ENCODE data around the gene DNAJB4.

DNA sequence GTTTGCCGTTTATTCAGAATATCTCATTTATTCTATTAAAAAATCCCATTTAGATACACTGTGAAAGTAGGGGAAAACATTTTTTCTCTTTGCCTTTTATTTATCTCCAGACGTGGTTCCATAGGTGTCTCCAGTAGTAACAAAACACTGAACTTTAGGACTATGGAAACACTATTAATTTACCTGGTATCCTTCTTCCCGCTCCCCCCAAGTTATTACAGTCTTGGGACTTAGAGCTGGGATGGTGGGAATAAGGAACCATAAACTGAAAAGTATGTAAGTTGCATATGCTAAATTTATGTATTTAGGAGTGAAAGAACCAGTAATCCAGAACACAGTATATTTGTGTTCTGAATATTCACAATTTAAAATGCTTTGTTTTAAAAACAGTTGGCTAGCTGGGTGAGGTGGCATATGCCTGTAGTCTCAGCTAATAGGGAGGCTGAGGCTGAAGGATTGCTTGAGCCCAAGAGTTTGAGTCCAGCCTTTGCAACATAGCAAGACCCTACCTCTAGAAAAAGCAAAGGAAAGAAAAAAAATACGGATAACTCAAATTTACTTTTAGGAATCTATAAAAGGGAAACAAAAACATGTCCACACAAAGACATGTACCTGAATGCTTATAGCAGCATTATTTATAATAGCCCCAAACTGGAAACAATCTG is 3.1 kb downstream of the DNAJB4 start:
- TF ChIP-seq POLR2A (IDR thresholded peaks at IDR 0.05): no peak
- TF ChIP-seq, protein P1, sequence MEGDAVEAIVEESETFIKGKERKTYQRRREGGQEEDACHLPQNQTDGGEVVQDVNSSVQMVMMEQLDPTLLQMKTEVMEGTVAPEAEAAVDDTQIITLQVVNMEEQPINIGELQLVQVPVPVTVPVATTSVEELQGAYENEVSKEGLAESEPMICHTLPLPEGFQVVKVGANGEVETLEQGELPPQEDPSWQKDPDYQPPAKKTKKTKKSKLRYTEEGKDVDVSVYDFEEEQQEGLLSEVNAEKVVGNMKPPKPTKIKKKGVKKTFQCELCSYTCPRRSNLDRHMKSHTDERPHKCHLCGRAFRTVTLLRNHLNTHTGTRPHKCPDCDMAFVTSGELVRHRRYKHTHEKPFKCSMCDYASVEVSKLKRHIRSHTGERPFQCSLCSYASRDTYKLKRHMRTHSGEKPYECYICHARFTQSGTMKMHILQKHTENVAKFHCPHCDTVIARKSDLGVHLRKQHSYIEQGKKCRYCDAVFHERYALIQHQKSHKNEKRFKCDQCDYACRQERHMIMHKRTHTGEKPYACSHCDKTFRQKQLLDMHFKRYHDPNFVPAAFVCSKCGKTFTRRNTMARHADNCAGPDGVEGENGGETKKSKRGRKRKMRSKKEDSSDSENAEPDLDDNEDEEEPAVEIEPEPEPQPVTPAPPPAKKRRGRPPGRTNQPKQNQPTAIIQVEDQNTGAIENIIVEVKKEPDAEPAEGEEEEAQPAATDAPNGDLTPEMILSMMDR (IDR thresholded peaks at IDR 0.05): no peak
